Naive thymus-derived CD8-positive, alpha-beta T cell (primary cell): ENCODE data around the gene MXRA8. TPM values are rescaled to one million over a fixed set of nuclear protein-coding genes. Genes with fewer than 3 reads are reported as not detected.
"Not testable (repeated sequence)": the region's sequence is repeated elsewhere in the genome, so short reads cannot be mapped to it uniquely, and the experiment has no call there.

Source experiments
- ATAC-seq, 2 donors: fragments of 150-1000 bp; cut with Tn5 transposase in 1 of 2; sonication (Bioruptor Pico), chemical (Tn5 transposase) in 1 of 2; 1 replicate in 1 of 2; 2 replicates in 1 of 2; pipeline ENCODE4 v1.10.0; 2021; ENCODE audit warnings: mild to moderate bottlenecking in 2 of 2, moderate library complexity in 2 of 2
- POLR2A ChIA-PET: fragments of 350-600 bp; sonication (Branson Sonifier 250); formaldehyde crosslinking; loops from one replicate; lab custom pipeline; 2021; ENCODE audit warnings: antibody characterized with exemption; lab: Charles Lee
- DNase-seq, 10 donors: peaks; one replicate each; pipeline versions ENCODE4 v3.0.0 to v3.0.0-alpha.2; 2020 to 2022
- H3K27ac Mint-ChIP-seq, 10 donors: one replicate each; pipeline ENCODE4 v1.8.0; 2020 to 2022; ENCODE audit warnings: mild to moderate bottlenecking in 10 of 10, mixed read lengths in 10 of 10, moderate library complexity in 4 of 10, inconsistent platforms in 1 of 10
- H3K27me3 Mint-ChIP-seq, 5 donors: one replicate each; pipeline ENCODE4 v1.8.0; 2021 to 2022; ENCODE audit warnings: mixed read lengths in 5 of 5
- H3K36me3 Mint-ChIP-seq, 3 donors: one replicate each; pipeline ENCODE4 v1.8.0; 2020 to 2022; ENCODE audit warnings: mixed read lengths in 3 of 3, mild to moderate bottlenecking in 2 of 3, inconsistent platforms in 1 of 3
- H3K4me1 Mint-ChIP-seq, 4 donors: one replicate each; pipeline ENCODE4 v1.8.0; 2021 to 2022; ENCODE audit warnings: mixed read lengths in 4 of 4
- H3K4me3 Mint-ChIP-seq, 10 donors: one replicate each; pipeline ENCODE4 v1.8.0; 2020 to 2022; ENCODE audit warnings: mild to moderate bottlenecking in 10 of 10, mixed read lengths in 10 of 10, moderate library complexity in 6 of 10, inconsistent platforms in 1 of 10
- H3K9me3 Mint-ChIP-seq, 9 donors: one replicate each; pipeline ENCODE4 v1.8.0; 2020 to 2022; ENCODE audit warnings: mixed read lengths in 9 of 9, mild to moderate bottlenecking in 3 of 9, inconsistent platforms in 1 of 9, moderate library complexity in 1 of 9
- polyA plus RNA-seq, 3 donors: library from polyadenylated mRNA; unstranded; fragments of 300-500 nt; fragmentation: Illumina TruSeq; gene quantifications; one replicate each; pipeline ENCODE4 v1.2.3, GENCODE V29; 2021
- total RNA-seq, 8 experiments: library from RNA in 2 of 8; stranded (reverse) in 2 of 8; gene quantifications; one replicate each; pipeline ENCODE4 v1.2.3 and lab custom pipeline; 2021 to 2026

MXRA8 gene
- total and polyA plus RNA-seq, 5 experiments from 2014 or later, result 7.4 to 22.0 (median 7.7) TPM

GRCh38 chr1:1373051-1373814 lies 14.9 kb upstream of the MXRA8 start:
- H3K4me1 Mint-ChIP-seq, result peaks cover 9 to 48% (median 24%) of the 10 kb centered on the region in 4 donors
- no peaks in the 10 kb centered on the region for H3K27me3 Mint-ChIP-seq
- H3K9me3 Mint-ChIP-seq, result no peaks in the 10 kb centered on the region
- ATAC-seq (no peak), DNase-seq (no peak)
- H3K36me3 Mint-ChIP-seq, result no peaks in the 10 kb centered on the region
- peak overlapping the region in 9 of 10 donors; percentile 32 to 93 (median 82) for H3K4me3 Mint-ChIP-seq
- peak overlapping the region in 9 of 10 donors; percentile 25 to 94 (median 85) for H3K27ac Mint-ChIP-seq
- POLR2A ChIA-PET, result interaction anchor here (0.9 to 8.9 kb wide), 6 partner anchors 19 to 242 kb away, joined by 3 to 105 read pairs (median 18); partner anchors contain the start of genes CCNL2, DVL1, MIB2 and MRPL20

- H3K4me3 Mint-ChIP-seq, result peak overlapping the region; percentile 46 to 88 (median 64)
- H3K27me3 Mint-ChIP-seq, result no peaks in the 10 kb centered on the region
- H3K4me1 Mint-ChIP-seq, result peaks cover 9 to 48% (median 24%) of the 10 kb centered on the region in 4 donors
- POLR2A ChIA-PET, result interaction anchor here (0.6 to 8.9 kb wide), 12 partner anchors 13 to 332 kb away, joined by 3 to 105 read pairs (median 6); partner anchors contain the start of genes CCNL2, DVL1, MIB2 and MRPL20
- no peaks in the 10 kb centered on the region for H3K9me3 Mint-ChIP-seq
- no peaks in the 10 kb centered on the region for H3K36me3 Mint-ChIP-seq
- peak; percentile 30 to 35 for ATAC-seq
- H3K27ac Mint-ChIP-seq, result peak overlapping the region; percentile 29 to 96 (median 90)
- DNase-seq, result peak; percentile 62 to 86 (median 78)
These were observed 13.7 kb upstream of the MXRA8 start for GRCh38 chr1:1371746-1372711.

GRCh38 chr1:1371364-1371745 lies 13.0 kb upstream of the MXRA8 start:
- Mint-ChIP-seq H3K27me3 (no peaks in the 10 kb centered on the region), H3K4me1 (peaks cover 9 to 44% (median 24%) of the 10 kb centered on the region in 4 donors), H3K9me3 (no peaks in the 10 kb centered on the region), H3K27ac (peak overlapping the region in 8 of 10 donors; percentile 72 to 96 (median 90)), H3K36me3 (no peaks in the 10 kb centered on the region), H3K4me3 (peak overlapping the region in 9 of 10 donors; percentile 10 to 85 (median 63))
- peak; percentile 57 to 79 for ATAC-seq
- POLR2A ChIA-PET, result interaction anchor here (0.7 to 8.9 kb wide), 10 partner anchors 12 to 332 kb away, joined by 3 to 105 read pairs (median 8); partner anchors contain the start of genes CCNL2, DVL1, MRPL20 and MXRA8
- peak in 9 of 10 donors; percentile 63 to 96 (median 91) for DNase-seq

- POLR2A ChIA-PET, result interaction anchor here (0.6 to 8.9 kb wide), 10 partner anchors 11 to 331 kb away, joined by 3 to 105 read pairs (median 8); partner anchors contain the start of genes CCNL2, DVL1, MRPL20 and MXRA8
- Mint-ChIP-seq H3K27me3 (no peaks in the 10 kb centered on the region), H3K27ac (peak overlapping the region in 8 of 10 donors; percentile 72 to 96 (median 90)), H3K9me3 (no peaks in the 10 kb centered on the region), H3K36me3 (no peaks in the 10 kb centered on the region), H3K4me3 (peak overlapping the region in 6 of 10 donors; percentile 18 to 85 (median 64)), H3K4me1 (peaks cover 9 to 41% (median 24%) of the 10 kb centered on the region in 4 donors)
- ATAC-seq (no peak), DNase-seq (peak in 1 of 10 donors; percentile 42)
These were observed 12.5 kb upstream of the MXRA8 start for GRCh38 chr1:1370771-1371300.

- not testable (repeated sequence) for ATAC-seq, DNase-seq, H3K27me3 Mint-ChIP-seq, H3K9me3 Mint-ChIP-seq, H3K36me3 Mint-ChIP-seq
- H3K4me1 Mint-ChIP-seq, result peaks cover 7 to 36% (median 20%) of the 10 kb centered on the region in 4 donors
- H3K27ac Mint-ChIP-seq, result peak overlapping the region in 6 of 10 donors; percentile 36 to 95 (median 82)
- POLR2A ChIA-PET, result interaction anchor here (0.7 to 8.9 kb wide), 7 partner anchors 11 to 248 kb away, joined by 3 to 105 read pairs (median 4); partner anchors contain the start of genes MRPL20 and MXRA8
- H3K4me3 Mint-ChIP-seq, result peak overlapping the region in 8 of 10 donors; percentile 3 to 56 (median 32)
These were observed 11.7 kb upstream of the MXRA8 start for GRCh38 chr1:1370094-1370493.

GRCh38 chr1:1367315-1367714 lies 9.0 kb upstream of the MXRA8 start:
- no peaks in the 10 kb centered on the region for H3K36me3 Mint-ChIP-seq
- no peak overlapping the region for H3K4me3 Mint-ChIP-seq
- peaks cover 2 to 20% (median 13%) of the 10 kb centered on the region in 4 donors for H3K4me1 Mint-ChIP-seq
- POLR2A ChIA-PET, result interaction anchor here (8.9 kb wide), 1 partner anchor 13 kb away, joined by 105 read pairs; no protein-coding TSS in a partner anchor
- ATAC-seq (no peak), DNase-seq (no peak)
- no peaks in the 10 kb centered on the region for H3K27me3 Mint-ChIP-seq
- H3K27ac Mint-ChIP-seq, result no peak overlapping the region
- no peaks in the 10 kb centered on the region for H3K9me3 Mint-ChIP-seq

- Mint-ChIP-seq H3K4me3 (no peak overlapping the region), H3K4me1 (peaks cover 0 to 22% (median 10%) of the 10 kb centered on the region in 4 donors), H3K27ac (no peak overlapping the region), H3K9me3 (no peaks in the 10 kb centered on the region), H3K36me3 (no peaks in the 10 kb centered on the region), H3K27me3 (no peaks in the 10 kb centered on the region)
- POLR2A ChIA-PET, result no interaction called here
- DNase-seq, result no peak
- no peak for ATAC-seq
These were observed 8.3 kb upstream of the MXRA8 start for GRCh38 chr1:1366699-1367066.

- H3K4me3 Mint-ChIP-seq, result no peak overlapping the region
- no peaks in the 10 kb centered on the region for H3K9me3 Mint-ChIP-seq
- ATAC-seq (no peak), DNase-seq (no peak)
- peaks cover 0 to 19% (median 6%) of the 10 kb centered on the region in 4 donors for H3K4me1 Mint-ChIP-seq
- no peaks in the 10 kb centered on the region for H3K36me3 Mint-ChIP-seq
- no peak overlapping the region for H3K27ac Mint-ChIP-seq
- H3K27me3 Mint-ChIP-seq, result peaks cover 0 to under 1% (median 0%) of the 10 kb centered on the region in 5 donors
- POLR2A ChIA-PET, result interaction anchor here (1.0 kb wide), 1 partner anchor 12 kb away, joined by 4 read pairs; no protein-coding TSS in a partner anchor
These were observed 7.7 kb upstream of the MXRA8 start for GRCh38 chr1:1365875-1366698.

- peak overlapping the region in 1 of 10 donors; percentile 62 for H3K27ac Mint-ChIP-seq
- H3K9me3 Mint-ChIP-seq, result no peaks in the 10 kb centered on the region
- H3K27me3 Mint-ChIP-seq, result peaks cover 0 to 6% (median 0%) of the 10 kb centered on the region in 5 donors
These were observed 5.9 kb upstream of the MXRA8 start for GRCh38 chr1:1364266-1364665.

GRCh38 chr1:1361982-1362423 lies 3.6 kb upstream of the MXRA8 start:
- Mint-ChIP-seq H3K27me3 (peaks cover 0 to 7% (median 0%) of the 10 kb centered on the region in 5 donors), H3K4me3 (no peak overlapping the region), H3K36me3 (no peaks in the 10 kb centered on the region), H3K27ac (peak overlapping the region in 3 of 10 donors; percentile 5 to 58 (median 32)), H3K9me3 (no peaks in the 10 kb centered on the region), H3K4me1 (peaks cover 13 to 36% (median 24%) of the 10 kb centered on the region in 4 donors)
- ATAC-seq, result no peak
- peak in 1 of 10 donors; percentile 16 for DNase-seq
- POLR2A ChIA-PET, result interaction anchor here (1.2 kb wide), 1 partner anchor 13 kb away, joined by 4 read pairs; the partner anchor contains the start of gene AURKAIP1

More at GRCh38 chr1:1364266-1364665, 5.9 kb upstream of the MXRA8 start:
- Mint-ChIP-seq H3K4me3 (no peak overlapping the region), H3K4me1 (peaks cover 8 to 19% (median 11%) of the 10 kb centered on the region in 4 donors), H3K36me3 (no peaks in the 10 kb centered on the region)
- ATAC-seq (no peak), DNase-seq (no peak)
- POLR2A ChIA-PET, result no interaction called here
